IPS-15b (cell line): ENCODE results near the gene B3GNT5.

Experiments used
- H3K27me3 ChIP-seq: one replicate; pipeline ENCODE4 v1.6.1; 2013; ENCODE audit warnings: low read length; ENCODE audit not compliant: control insufficient read depth, insufficient read depth
- H3K36me3 ChIP-seq: one replicate; pipeline ENCODE4 v1.6.1; 2013; ENCODE audit warnings: low read length; ENCODE audit not compliant: control insufficient read depth, insufficient read depth
- H3K4me1 ChIP-seq: one replicate; pipeline ENCODE4 v1.6.1; 2013; ENCODE audit warnings: mild to moderate bottlenecking, low read length; ENCODE audit not compliant: control insufficient read depth, insufficient read depth
- H3K4me3 ChIP-seq: one replicate; pipeline ENCODE4 v1.5.1; 2013; ENCODE audit warnings: low read depth, low read length
- H3K9ac ChIP-seq: one replicate; pipeline ENCODE4 v1.6.1; 2013; ENCODE audit warnings: low read depth, mild to moderate bottlenecking, low read length
- H3K9me3 ChIP-seq: one replicate; pipeline ENCODE4 v1.6.1; 2013; ENCODE audit warnings: mild to moderate bottlenecking, low read length; ENCODE audit not compliant: control insufficient read depth, insufficient read depth

Gene B3GNT5

GRCh38 chr3:183285318-183285717 is 32.3 kb downstream of the B3GNT5 start:
- Histone ChIP-seq H3K27me3 (no peaks in the 10 kb centered on the region), H3K9ac (no peak overlapping the region), H3K36me3 (no peaks in the 10 kb centered on the region), H3K4me3 (no peak overlapping the region), H3K4me1 (peaks cover 3% of the 10 kb centered on the region), H3K9me3 (no peaks in the 10 kb centered on the region)

- H3K27me3 ChIP-seq, result no peaks in the 10 kb centered on the region
- H3K4me3 ChIP-seq, result no peak overlapping the region
- peaks cover 3% of the 10 kb centered on the region for H3K4me1 ChIP-seq
- H3K9me3 ChIP-seq, result no peaks in the 10 kb centered on the region
- no peaks in the 10 kb centered on the region for H3K36me3 ChIP-seq
- H3K9ac ChIP-seq, result no peak overlapping the region
These were observed 32.9 kb downstream of the B3GNT5 start for GRCh38 chr3:183285828-183286457.

- no peaks in the 10 kb centered on the region for H3K36me3 ChIP-seq
- H3K9ac ChIP-seq, result no peak overlapping the region
- no peaks in the 10 kb centered on the region for H3K9me3 ChIP-seq
- no peaks in the 10 kb centered on the region for H3K27me3 ChIP-seq
- H3K4me1 ChIP-seq, result no peaks in the 10 kb centered on the region
- H3K4me3 ChIP-seq, result no peak overlapping the region
These were observed 34.4 kb downstream of the B3GNT5 start for GRCh38 chr3:183287301-183287971.

- Histone ChIP-seq H3K27me3 (no peaks in the 10 kb centered on the region), H3K9me3 (no peaks in the 10 kb centered on the region), H3K4me1 (no peaks in the 10 kb centered on the region), H3K4me3 (no peak overlapping the region), H3K36me3 (no peaks in the 10 kb centered on the region), H3K9ac (no peak overlapping the region)
These were observed 35.1 kb downstream of the B3GNT5 start for GRCh38 chr3:183288117-183288516.

GRCh38 chr3:183290216-183290615 is 37.2 kb downstream of the B3GNT5 start:
- Histone ChIP-seq H3K9me3 (no peaks in the 10 kb centered on the region), H3K9ac (no peak overlapping the region), H3K4me1 (no peaks in the 10 kb centered on the region), H3K27me3 (no peaks in the 10 kb centered on the region), H3K36me3 (no peaks in the 10 kb centered on the region), H3K4me3 (no peak overlapping the region)

GRCh38 chr3:183291497-183292031 is 38.5 kb downstream of the B3GNT5 start:
- H3K4me3 ChIP-seq, result no peak overlapping the region
- H3K36me3 ChIP-seq, result no peaks in the 10 kb centered on the region
- H3K27me3 ChIP-seq, result no peaks in the 10 kb centered on the region
- no peaks in the 10 kb centered on the region for H3K4me1 ChIP-seq
- no peaks in the 10 kb centered on the region for H3K9me3 ChIP-seq
- no peak overlapping the region for H3K9ac ChIP-seq

GRCh38 chr3:183293966-183294365 is 40.9 kb downstream of the B3GNT5 start:
- Histone ChIP-seq H3K9me3 (no peaks in the 10 kb centered on the region), H3K4me1 (peaks cover 4% of the 10 kb centered on the region), H3K9ac (no peak overlapping the region), H3K36me3 (peaks cover 3% of the 10 kb centered on the region), H3K4me3 (no peak overlapping the region), H3K27me3 (no peaks in the 10 kb centered on the region)

GRCh38 chr3:183295211-183295610 is 42.2 kb downstream of the B3GNT5 start:
- H3K27me3 ChIP-seq, result no peaks in the 10 kb centered on the region
- peaks cover 3% of the 10 kb centered on the region for H3K36me3 ChIP-seq
- no peaks in the 10 kb centered on the region for H3K9me3 ChIP-seq
- no peak overlapping the region for H3K9ac ChIP-seq
- no peak overlapping the region for H3K4me3 ChIP-seq
- peaks cover 4% of the 10 kb centered on the region for H3K4me1 ChIP-seq

- H3K36me3 ChIP-seq, result peaks cover 3% of the 10 kb centered on the region
- H3K9ac ChIP-seq, result no peak overlapping the region
- no peak overlapping the region for H3K4me3 ChIP-seq
- H3K27me3 ChIP-seq, result no peaks in the 10 kb centered on the region
- H3K4me1 ChIP-seq, result peaks cover 4% of the 10 kb centered on the region
- H3K9me3 ChIP-seq, result no peaks in the 10 kb centered on the region
These were observed 43.9 kb downstream of the B3GNT5 start for GRCh38 chr3:183296944-183297343.

GRCh38 chr3:183298701-183299153 is 45.7 kb downstream of the B3GNT5 start:
- H3K4me1 ChIP-seq, result peaks cover 4% of the 10 kb centered on the region
- H3K4me3 ChIP-seq, result no peak overlapping the region
- no peaks in the 10 kb centered on the region for H3K9me3 ChIP-seq
- H3K36me3 ChIP-seq, result peaks cover 3% of the 10 kb centered on the region
- no peaks in the 10 kb centered on the region for H3K27me3 ChIP-seq
- no peak overlapping the region for H3K9ac ChIP-seq

- Histone ChIP-seq H3K9me3 (no peaks in the 10 kb centered on the region), H3K4me1 (peaks cover 4% of the 10 kb centered on the region), H3K36me3 (peaks cover 3% of the 10 kb centered on the region), H3K4me3 (no peak overlapping the region), H3K27me3 (no peaks in the 10 kb centered on the region), H3K9ac (no peak overlapping the region)
These were observed 46.9 kb downstream of the B3GNT5 start for GRCh38 chr3:183299976-183300375.

GRCh38 chr3:183300996-183301562 is 48.0 kb downstream of the B3GNT5 start:
- H3K9ac ChIP-seq, result no peak overlapping the region
- H3K4me3 ChIP-seq, result no peak overlapping the region

More at GRCh38 chr3:183300996-183301562, 48.0 kb downstream of the B3GNT5 start:
- Histone ChIP-seq H3K27me3 (no peaks in the 10 kb centered on the region), H3K9me3 (no peaks in the 10 kb centered on the region), H3K36me3 (peaks cover 3% of the 10 kb centered on the region), H3K4me1 (peaks cover 4% of the 10 kb centered on the region)
